H1 (cell line): ENCODE data around the gene CNIH3. TPM values are rescaled to one million over a fixed set of nuclear protein-coding genes. Genes with fewer than 3 reads are reported as not detected.

Experiments
- ATF3 ChIP-seq: IDR thresholded peaks from 2 replicates; pipeline ENCODE4 v1.6.1; 2011; ENCODE audit warnings: low read depth, mild to moderate bottlenecking, low read length; ENCODE audit not compliant: insufficient read depth
- polyA plus RNA-seq, 7 experiments: library from polyadenylated mRNA; depleted of rRNA in 3 of 7; stranded (reverse) in 5 of 7; unstranded in 2 of 7; fragments of >200 nt in 5 of 7; fragments of 200-250 nt in 2 of 7; gene quantifications; 1 replicate in 5 of 7; 2 replicates in 1 of 7; 4 replicates in 1 of 7; pipeline versions ENCODE4 v1.2.1 to v1.2.3, GENCODE V29; 2011 to 2013; ENCODE audit warnings: missing spikeins in 2 of 7, mixed read lengths in 2 of 7
- total RNA-seq: library from RNA; stranded (reverse); fragmentation: NEBNext Ultra II Directional; extraction: Animal tissue kit (Norgen Biotek cat#: 25700); gene quantifications from 2 replicates; pipeline ENCODE4 v1.2.1, GENCODE V29; 2021

CNIH3 gene
- total and polyA plus RNA-seq, 2 of the 8 experiments (the other 6 are each of a cell fraction or from before 2014, with no cell fraction given): 3.7 to 5.6 TPM

- TF ChIP-seq ATF3: no peak
Measured at GRCh38 chr1:224640018-224640417, 23.9 kb downstream of the CNIH3 start (continued).
